ENCODE measurements around the gene KRTAP10-9.

- no peak for TF ChIP-seq CTCF (IDR thresholded peaks at IDR 0.05)
- TF ChIP-seq POLR2AphosphoS5 (IDR thresholded peaks at IDR 0.05), result no peak
- TF ChIP-seq POLR2A (IDR thresholded peaks at IDR 0.05; ENCODE audit: low read depth), result no peak
- no peak for TF ChIP-seq EP300 (IDR thresholded peaks at IDR 0.05)
These were observed 3.5 kb downstream of the KRTAP10-9 start for GRCh38 chr21:44630440-44630839.
